Hematopoietic multipotent progenitor cell treated with erythropoietin and hydrocortisone succinate and interleukin-3 and kit ligand, for 17 days (in vitro differentiated cells): Measurements from ENCODE around the gene NOG.

Experiments
- DNase-seq: peaks from one replicate; pipeline ENCODE4 v3.0.0-alpha.2; 2015; ENCODE audit warnings: low spot score

Gene NOG

GRCh38 chr17:56636265-56636664, 42.8 kb downstream of the NOG start:
- DNase-seq = no peak

- DNase-seq = no peak
Measured at GRCh38 chr17:56637254-56637653, 43.8 kb downstream of the NOG start.

DNA sequence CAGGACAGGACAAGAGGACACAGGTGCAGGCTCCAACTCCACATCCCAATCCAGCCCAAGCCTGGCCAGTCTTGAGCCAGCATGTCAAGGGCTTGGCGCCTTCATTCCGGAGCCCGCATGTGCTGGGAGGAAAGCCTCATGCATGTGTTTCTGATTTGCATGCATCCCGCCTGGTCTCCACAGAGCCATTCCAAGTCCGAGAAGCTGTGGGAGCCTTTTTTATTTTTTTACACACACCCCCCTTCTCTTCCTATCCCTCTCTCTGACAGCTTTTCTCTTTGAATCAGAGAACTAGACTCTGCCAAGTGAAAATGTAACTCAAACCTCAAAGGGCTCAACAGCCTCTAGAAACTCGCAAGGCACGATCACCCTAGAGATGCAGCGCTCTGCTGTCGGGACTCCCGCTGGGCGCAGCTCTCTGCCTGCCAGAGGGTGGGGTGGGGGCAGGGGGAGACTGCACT, 45.1 kb downstream of the NOG start:
- no peak for DNase-seq

DNA sequence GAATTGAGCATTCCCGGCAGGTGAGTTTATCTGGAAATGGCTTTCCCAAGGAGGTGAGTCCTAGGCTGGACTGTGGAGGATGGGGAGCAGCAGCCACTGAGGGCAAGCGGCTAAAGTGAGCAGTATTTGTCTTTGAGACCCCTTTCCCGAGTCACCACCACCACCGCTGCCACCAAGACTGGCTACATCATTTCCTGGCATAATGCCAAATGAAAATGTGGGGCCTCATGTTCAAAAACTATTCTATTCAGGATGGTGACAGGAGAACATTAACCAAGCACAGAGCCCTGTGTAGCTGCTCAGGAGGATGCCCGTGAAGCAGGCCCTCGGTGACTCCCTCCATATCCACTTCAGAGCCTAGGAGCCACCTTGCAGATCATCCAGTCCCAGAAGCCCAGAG, 46.0 kb downstream of the NOG start:
- DNase-seq = no peak

DNA sequence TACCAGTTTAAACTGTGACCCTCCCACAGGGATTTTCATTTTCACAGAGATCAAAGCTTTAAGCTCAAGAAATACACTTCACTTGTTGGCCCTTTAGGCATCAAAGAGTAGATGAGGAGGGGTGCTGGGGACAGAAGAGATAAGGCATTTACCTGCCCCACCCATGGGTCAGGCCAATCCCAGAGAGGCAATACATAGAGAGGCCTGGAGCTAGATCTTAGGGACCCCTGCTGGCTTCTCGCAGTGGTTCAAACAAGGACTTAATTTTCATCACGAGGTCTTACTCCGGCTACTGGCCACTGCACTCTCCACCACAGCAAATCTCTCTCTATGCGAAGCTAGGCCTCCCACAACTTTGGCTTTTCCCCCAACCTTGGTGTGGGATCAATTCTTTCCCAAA, 46.6 kb downstream of the NOG start:
- no peak for DNase-seq

DNA sequence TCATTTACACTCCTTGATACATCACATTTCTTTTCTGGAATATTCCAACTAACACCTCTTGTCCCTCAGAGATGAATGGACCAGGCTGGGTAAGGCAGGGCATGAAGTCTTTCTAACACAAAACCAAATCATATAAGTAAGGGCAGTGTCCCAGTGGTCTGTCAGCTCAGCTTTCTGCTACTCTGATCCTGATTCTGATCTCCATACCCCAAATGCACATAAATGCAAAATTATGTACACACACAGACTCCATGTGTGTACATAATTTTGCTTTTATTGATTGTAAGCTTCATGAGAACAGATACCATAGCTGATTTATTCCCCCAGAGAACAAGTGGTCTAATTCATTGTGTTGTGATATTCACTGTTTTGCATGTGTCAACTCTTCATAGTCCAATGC, 47.9 kb downstream of the NOG start:
- DNase-seq = no peak

GRCh38 chr17:56641894-56642293, 48.4 kb downstream of the NOG start:
- DNase-seq = no peak

- no peak for DNase-seq
Measured at GRCh38 chr17:56642424-56642823, 48.9 kb downstream of the NOG start.
